GM15510 (cell line): ENCODE data around the gene ROR1.

Experiments
- POLR2A ChIP-seq: IDR thresholded peaks from 3 replicates; pipeline ENCODE4 v1.6.1; 2011; ENCODE audit warnings: borderline replicate concordance; ENCODE audit not compliant: insufficient read length; ENCODE audit errors: extremely low read depth

Gene ROR1

GRCh38 chr1:63797056-63797726, 23.4 kb downstream of the ROR1 start:
- TF ChIP-seq POLR2A = no peak

GRCh38 chr1:63798284-63798683, 24.5 kb downstream of the ROR1 start:
- no peak for TF ChIP-seq POLR2A

- no peak for TF ChIP-seq POLR2A
Measured at GRCh38 chr1:63799307-63799706, 25.5 kb downstream of the ROR1 start.

DNA sequence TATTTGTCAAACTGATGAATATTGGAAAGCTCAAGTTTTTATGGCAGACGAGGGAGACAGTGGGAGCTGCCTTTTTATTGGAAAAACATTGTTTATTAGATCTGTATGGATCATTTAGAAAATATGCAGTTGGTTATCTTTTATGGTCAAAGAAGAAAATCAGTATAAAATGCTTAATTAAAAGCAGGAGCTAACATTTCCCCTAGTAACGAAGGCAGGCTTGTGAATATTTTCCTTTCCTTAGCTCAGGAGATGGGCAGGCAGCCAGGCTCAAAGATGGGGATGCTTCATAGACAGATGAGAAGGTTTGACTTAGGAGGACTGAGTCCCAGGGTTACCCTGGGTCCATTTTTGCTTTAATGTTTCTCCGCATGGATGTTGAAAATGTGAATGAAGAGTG, 26.0 kb downstream of the ROR1 start:
- TF ChIP-seq POLR2A = no peak

DNA sequence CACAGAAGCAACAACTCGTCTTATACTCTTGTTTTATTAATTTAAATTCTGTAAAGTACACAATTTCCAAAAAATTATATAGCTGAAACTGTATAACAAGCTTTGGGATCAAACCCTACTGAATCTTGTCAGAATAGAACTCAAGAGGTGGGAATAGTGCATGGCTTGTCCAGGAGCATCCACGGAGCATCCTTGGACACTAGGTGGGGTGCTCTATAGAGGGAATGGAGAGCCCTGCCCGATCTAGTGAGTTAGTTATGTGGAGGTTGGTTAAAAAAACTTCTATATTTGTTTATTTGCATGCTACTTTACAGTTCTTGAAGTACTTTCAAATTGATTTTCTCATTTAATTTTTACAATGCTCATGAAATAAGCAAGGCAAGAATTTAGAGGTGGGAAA, 28.3 kb downstream of the ROR1 start:
- TF ChIP-seq POLR2A = no peak

DNA sequence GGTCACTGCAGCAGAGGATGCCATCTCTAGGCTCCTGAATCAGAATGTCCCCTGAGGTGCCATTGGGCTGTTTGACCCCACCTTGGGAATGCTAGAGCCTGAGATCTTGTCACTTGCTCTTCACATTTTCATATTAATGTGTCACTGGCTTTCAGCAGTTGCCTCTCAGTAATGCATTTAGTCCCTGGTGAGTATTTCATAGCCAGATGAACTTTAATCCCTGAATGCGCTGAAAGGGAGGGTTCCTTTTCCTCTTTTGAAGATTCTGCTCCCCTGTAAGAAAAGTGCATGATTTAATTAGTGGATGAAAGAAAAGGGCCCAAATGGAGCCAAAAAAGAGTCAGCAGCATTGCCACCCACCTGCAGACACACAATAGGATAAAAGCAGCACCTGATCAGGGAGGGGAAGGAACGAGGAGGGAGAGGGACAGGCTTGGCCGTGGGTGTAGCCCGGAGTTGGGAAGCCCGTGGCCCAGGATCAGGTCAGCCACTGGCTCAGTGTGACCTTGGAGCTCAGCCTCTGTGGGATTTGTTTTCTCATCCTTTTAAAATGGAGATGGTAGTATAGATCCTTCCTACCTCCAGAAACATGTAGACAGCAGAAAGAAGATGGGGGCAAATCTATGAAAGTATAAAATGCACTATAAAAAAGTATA, 31.1 kb downstream of the ROR1 start:
- no peak for TF ChIP-seq POLR2A

- TF ChIP-seq POLR2A = no peak
Measured at GRCh38 chr1:63807046-63807445, 33.2 kb downstream of the ROR1 start.

DNA sequence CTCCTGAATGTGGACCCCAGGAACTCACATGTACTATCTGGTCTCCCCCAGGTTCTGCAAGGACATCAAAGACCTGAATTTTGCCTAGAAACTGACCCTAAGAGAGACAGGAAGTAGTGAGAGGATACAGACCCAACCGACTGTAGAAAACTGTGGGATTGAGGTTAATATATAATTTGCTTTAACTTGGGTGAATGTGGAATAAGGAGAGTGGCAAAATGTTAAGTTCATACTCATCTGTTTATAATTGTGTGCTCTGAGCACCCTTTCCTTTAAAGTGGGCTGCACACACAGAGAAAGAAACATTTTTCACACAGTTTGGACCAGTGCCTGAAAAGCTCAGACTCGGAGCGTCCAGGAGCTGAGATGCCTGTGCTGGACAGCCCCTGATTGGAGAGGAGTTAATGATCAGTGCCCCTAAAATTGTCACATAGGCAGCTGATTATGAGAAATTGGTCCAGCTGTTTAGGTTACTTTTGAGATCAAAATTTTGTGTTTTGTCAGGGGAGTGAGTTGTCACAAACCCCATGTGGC, 37.2 kb downstream of the ROR1 start:
- TF ChIP-seq POLR2A = no peak

DNA sequence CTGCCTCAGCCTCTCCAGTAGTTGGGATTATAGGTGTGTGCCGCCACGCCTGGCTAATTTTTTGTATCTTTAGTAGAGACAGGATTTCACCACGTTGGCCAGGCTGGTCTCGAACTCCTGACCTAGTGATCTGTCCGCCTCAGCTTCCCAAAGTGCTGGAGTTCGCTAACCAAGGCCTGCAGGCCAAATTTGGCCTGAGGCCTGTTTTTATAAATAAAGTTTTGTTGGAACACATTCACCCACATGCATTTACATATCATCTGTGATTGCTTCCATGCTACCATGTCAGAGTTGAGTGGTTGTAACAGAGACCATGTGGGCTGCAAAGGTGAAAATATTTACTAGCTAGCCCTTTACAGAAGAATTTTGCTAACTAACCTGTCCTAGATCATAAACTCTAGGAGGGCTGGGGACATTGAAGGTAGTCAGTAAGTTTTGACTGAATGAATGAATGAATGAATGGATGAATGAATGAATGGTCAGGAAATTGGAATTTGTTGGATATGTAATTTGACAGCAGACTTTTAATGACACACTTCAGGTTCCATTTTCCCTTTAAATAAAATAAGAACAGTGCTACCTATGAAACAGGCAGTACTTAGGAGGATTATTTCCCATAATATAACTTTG, 38.4 kb downstream of the ROR1 start:
- TF ChIP-seq POLR2A = no peak

DNA sequence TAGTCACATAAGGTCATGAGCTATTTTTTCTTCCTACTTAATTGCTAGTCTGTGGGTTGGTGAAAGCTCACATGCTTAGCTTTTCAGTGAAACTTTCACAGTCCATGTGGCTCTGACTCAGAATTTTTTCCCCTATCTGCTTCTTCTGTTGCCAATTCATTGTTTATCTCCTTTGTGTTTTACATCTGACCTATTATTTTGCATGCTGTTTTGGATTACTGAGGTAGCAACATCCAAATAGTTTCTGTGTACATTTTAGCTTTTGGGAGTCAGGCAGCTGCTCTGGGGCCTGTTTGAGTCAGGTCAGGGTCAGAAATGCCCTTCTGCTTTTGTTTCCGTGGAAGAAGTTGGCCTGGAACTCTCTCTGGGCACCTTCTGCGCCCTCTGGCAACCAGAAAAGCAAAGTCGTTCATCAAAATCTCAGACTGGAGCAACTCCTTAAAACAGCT, 40.0 kb downstream of the ROR1 start:
- TF ChIP-seq POLR2A = no peak

- no peak for TF ChIP-seq POLR2A
Measured at GRCh38 chr1:63817152-63817667, 43.4 kb downstream of the ROR1 start.

DNA sequence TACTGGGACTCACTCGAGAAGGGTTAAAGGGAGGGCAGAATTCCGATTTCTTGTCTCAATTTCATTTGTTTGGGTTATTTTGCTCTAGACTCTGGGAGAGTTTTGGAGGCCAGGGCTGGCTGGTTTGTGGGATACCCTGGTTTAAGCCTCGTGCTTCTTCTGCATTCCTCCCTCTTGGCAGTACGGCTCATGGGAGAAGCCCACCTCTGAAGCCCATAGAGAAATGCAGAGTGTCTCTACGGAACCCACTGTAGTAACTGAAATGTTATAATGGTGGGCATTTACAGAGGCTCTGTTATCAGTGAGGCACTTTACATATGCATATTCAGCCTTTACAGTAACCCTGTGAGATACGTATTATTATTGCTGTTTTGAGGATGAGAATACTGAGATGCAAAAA, 43.9 kb downstream of the ROR1 start:
- no peak for TF ChIP-seq POLR2A

- TF ChIP-seq POLR2A = no peak
Measured at GRCh38 chr1:63818567-63819325, 44.9 kb downstream of the ROR1 start.

DNA sequence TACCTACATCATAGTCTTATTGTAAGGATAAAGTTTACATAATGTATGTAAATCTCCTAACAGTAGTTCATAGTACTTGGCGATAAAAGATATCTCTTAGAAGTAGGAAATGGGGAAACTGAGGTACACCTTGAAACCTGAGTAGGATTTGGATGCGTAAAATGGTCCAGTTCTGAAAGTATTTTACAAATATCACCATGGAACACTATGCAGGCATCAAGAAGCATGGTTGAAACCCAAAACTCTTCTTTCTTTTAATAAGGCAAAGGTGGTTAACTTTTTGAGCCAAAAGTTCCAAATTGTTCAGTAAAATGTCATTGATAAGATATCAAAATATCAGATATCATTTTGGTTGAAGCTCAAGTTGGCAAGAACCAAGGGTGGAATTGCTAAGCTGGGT, 46.0 kb downstream of the ROR1 start:
- no peak for TF ChIP-seq POLR2A
